HG03139 (cell line): ENCODE data around the gene IDNK.

ENCODE experiments used
- ATAC-seq: cut with Tn5 transposase; IDR thresholded peaks from one replicate; pipeline ENCODE4 v1.9.1; 2021; ENCODE audit not compliant: unreplicated experiment

IDNK gene

DNA sequence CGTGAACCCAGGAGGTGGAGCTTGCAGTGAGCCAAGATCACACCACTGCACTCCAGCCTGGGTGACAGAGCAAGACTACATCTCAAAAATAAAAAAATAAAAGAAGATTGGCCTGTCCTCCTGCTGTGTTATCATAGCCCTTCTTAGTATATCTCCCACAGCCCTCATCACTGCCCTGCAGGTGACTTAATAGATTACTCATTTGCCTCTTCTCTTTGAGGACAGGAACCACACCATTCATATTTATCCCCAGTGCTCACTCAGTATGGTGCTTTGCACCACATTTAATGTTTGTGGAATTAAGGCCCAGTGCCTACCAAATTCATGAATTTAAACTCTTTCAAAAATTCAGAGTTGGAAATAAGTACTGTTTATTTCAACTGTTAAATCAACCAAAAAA, 10.3 kb downstream of the IDNK start:
- ATAC-seq = peak; percentile 73

DNA sequence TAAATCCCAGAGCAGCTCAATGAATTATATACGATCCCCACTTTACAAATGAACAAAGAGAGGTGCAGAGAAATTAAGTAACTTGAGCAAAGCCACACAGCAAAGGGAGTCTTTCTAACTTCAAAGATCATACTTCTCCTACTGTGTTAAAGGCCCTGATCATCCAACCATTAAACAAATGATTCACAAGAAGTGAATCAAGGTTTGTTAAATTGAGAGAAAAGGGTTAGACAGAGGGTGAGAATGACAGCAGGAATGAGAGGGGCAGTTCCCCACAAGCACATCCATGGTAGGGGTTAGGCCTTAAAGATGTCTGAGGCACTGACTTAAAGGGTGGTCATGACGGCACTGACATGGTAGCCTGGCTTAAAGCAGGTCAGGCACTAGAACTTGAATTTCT, 10.7 kb downstream of the IDNK start:
- no peak for ATAC-seq

DNA sequence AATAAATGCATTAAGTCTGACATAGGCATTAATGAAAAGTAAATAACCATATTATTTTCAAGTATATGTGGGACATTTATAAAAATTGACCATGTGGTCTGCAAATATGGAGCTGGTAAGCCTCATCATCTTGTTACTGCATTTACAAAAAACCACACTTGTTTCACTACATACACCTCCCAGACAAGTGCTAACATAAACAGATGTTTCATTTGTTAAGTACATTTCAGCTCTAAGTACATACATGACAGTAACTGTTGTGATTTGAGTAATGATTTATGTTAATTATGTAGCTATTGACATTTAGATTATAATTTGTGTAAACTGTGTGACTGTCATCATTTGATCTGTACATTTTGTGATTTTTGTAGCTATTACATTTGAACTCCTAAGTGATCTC, 13.9 kb downstream of the IDNK start:
- ATAC-seq = no peak

DNA sequence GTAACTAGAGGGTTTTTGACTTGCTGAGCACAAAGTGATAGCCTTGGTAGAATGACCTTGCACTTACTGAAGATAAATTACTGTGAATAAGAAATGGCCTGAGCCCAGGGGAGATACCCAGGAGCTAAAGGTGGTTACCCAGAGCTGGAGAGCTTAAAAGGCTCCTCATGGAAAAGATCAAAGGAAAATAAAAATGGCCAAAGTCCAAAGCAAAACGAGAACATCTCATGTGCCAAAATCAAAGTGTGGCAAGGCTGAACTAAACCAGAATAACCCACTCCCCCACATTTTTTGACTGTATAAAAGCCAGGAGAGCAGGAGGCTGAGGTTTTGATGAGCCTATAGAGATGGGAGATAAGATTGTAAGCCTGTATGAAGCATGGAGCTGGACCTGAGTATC, 14.4 kb downstream of the IDNK start:
- no peak for ATAC-seq

DNA sequence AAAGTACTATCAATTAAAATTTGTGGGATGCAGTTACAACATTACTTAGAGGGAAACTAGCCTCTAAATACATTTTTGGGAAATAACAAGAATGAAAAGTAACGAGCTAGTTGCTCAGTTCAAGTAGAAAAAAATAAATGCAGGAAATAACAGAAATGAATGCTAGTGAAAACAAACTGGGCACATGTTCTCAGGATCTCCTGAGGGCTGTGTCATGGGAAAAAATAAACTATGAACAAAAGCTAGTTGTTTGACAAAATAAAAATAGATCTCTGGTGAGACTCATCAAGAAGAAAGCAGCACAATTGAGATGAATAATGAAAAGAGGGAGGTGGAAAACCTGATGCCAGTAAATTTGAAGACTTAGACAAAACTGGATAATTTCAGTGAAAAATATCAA, 16.3 kb downstream of the IDNK start:
- no peak for ATAC-seq

DNA sequence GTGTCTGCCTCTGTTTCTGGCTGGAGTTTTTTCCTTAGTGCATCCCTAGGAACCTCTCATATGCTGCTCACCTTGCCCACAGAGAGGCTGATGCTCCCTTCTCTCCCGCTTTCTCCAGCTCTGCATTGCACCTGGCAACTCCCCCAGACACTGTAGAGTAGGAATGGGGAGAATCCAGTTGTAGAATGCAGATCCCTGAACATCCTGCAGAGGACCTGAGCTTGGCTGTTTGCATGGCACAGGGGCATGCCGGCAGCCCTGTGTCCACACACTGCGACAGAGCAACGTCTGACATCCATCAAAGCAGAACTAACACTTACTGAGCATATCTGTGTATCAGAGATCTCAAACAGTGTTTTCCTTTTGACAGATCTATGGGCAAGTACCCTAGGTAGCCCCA, 19.9 kb downstream of the IDNK start:
- ATAC-seq = no peak

DNA sequence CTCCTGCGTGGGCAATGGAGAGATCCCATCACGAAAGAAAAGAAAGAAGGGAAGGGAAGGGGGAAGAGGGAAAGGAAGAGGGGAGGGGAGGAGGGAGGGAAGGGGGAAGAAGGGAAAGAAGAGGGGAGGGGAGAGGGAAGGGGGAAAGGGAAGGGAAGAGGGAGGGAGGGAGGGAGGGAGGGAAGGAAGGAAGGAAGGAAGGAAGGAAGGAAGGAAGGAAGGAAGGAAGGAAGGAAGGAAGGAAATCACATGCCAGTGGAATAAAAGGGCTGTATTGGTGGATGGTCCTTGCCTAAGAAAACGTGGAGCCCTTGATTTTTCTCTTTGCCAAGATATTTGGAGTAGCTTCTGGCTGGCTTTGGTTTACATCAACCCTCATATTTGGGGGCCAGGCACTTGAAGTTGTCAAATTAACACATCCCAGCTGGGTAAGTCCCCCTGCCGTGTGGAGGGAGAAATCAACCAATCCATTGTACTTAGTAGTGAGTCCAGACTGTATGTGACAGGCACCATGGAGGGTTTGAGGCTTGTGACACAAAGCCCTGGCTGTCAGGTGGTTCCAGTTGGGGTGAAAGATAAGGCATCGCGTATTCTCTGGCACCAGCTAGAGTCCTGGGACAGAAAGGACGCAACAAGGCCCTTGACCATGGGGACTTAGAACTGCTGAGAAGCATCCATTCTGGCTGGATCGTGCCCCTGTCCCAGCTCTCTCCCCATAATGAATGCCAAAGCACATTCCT, 23.7 kb downstream of the IDNK start:
- ATAC-seq = no peak

DNA sequence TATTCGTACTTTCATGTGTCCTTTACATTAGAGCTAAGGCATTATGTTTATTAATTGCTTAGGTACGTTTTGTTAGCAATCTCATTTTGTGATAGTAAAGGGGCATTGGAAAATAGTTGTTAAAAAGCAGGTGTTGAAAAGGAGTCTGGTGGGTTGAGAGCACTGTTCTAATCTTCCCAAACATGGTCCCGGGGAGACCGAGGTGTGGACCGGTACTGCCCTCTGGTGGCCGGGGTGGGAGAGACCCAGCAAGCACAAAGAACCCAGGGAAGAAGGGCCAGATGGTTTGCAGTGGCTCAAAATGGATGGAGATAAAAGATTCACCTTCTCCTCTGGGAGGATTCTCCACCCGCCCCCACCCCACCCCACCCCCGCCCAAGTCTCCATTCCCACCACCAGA, 26.1 kb downstream of the IDNK start:
- ATAC-seq = peak; percentile 54

DNA sequence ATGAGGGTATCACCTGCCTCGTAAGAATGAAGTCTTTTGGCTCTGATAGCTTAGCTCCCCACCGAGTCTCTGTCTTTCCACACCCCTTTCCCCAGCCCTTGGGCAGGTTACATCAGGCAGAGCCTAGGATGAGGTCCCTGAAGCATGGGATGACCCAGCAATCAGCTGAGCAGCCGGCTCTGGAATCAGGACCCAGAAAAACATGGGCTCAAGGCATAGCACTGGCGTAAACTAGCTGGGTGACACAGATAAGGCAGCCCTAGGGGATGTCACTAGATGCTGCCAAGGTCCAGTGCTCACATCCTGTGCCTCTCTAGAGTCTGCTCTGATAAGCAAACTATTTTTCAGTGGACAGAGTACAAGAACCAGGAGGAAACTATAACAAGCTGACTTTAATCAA, 26.6 kb downstream of the IDNK start:
- no peak for ATAC-seq

DNA sequence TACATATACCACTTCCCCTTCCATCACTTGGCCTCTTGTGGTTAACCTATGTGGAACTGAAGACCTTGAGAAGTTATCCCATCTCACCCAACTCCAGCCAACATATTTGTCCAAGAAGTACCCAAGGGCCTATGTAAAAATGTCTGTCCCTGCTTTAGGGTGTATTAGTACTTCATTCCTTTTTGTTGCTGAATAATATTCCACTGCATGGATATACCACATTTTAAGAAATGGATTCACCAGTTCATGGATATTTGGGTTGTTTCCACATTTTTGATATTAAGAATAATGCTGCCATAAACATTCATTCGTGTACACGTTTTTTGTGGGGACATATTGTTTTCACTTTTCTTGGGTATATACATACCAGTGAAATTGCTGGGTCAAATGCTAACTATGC, 28.6 kb downstream of the IDNK start:
- ATAC-seq = no peak

DNA sequence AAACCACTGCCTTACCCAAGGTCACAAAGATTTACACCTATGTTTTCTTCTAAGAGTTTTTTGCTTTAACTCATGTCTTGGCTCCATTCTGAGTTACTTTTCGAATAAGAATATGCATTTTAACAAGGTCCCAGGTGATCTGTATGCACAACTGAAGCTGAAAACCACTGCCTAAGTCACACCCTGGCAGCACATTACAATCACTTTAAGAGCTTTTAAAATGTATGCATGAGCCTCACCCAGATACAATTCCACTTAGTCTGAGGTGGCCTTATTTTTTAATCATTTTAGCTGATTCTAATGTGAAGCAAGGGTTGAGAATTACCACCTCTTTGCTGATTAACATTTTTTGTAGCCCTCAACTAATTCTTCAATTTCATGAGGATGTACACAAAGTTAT, 29.5 kb downstream of the IDNK start:
- ATAC-seq = no peak

DNA sequence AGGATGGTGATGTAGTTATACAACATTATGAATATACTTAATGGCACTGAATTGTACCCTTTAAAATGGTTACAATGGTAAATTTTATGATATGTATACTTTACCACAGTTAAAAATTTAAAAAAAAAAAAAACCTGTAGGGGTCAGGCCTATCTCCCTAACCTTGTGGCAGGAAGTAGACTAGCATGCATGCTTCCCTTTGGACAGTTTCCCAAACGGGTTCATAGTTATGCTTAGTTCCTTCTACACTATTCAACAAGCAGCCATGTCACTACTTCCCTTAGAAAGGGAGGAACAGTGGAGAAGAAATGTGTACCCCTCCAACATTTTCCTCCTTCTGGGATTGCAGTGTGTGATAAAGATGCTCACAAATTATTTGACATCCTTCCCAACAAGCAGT, 32.5 kb downstream of the IDNK start:
- ATAC-seq = no peak

DNA sequence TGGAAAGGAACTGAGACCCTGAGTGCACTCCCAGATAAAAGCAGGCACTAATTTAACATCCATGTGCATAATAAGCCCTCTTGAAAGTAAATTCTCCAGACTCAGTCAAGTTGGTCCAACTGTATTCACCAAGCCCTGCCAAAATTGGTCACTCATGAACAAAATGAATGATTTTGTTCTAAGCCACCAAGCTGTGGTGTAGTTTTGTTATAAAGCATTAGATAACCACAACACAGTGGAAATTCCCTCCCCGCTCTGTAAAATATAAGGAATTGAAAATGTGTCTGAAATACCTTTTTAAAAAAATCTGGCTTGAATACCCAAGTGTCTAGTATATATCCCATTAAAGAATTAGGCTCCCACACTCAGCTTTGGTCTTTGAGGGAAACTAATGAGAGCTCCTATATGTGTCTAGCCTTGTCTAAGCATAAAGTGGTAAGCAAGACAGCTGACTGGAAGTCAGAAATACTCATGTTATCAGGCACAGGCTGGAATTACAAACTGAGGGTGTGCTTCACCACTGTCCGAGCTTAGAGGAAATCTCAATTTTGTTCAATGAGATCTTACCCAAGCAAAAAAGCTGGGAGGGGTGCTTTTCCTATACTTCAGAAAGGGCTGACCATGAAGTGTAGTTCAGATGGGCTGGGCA, 33.2 kb downstream of the IDNK start:
- peak; percentile 54 for ATAC-seq

DNA sequence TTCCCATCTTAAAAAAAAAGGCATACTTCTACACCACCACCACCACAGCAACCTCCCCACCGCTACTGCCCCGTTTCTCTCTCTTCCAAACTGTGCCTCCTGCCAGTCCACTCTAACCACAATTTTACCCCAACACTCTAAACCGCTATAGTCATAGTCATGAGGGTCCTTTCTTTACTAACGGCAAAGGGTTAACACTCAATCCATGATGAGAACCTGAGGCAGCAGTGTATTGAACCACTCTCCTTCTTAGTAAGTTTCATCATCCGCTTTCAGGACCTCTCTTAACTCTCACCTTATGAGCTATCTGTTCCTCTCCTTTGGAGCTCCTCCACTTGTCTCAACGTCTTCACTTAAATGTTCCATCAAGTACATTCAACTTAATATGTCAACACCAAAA, 34.0 kb downstream of the IDNK start:
- ATAC-seq = no peak

DNA sequence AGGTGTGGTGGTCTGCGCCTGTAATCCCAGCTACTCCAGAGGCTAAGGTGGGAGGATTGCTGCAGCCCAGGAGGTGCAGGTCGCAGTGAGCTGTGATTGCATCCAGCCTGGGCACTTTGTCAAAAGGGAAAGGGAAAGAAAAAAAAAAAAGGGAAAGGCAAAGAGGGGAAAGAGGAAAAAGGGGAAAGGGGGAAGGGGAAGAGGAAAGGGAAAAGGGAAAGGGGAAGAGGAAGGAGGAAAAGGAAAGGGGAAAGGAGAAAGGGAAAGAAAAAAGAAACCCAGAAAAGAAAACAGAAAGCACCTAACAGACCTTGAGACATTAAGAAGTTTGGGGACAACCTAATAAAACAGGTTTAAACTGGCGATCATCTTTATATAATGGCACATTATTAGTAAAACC, 40.0 kb downstream of the IDNK start:
- ATAC-seq = no peak

DNA sequence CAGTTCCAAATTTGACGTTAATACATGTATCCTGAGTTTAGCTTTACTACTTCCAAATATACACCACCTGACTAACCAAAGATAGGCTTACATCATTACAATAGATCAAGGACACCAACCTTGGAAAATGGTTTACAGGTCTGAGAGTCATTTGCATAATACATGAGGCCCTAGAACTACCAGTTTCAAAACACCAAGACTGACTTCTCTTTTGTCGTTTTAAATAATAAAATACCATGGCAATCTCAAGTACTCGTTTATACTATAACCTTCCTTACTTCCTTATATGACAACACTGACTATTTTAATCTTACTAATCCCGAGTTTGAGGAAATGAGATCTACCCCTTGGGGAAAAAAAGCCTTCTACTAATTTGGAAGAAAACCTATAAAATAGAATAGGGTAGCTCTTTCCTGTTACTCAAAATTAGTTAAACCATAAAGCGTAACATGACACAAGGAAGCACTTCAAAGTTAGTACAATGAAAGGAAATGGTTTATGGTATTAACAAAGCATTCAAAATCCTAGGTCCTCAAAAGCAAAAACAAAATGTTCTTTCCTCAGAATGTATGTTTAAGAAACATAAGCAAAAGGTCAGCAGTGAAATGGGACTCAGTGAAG, 42.7 kb downstream of the IDNK start:
- peak; percentile 86 for ATAC-seq

DNA sequence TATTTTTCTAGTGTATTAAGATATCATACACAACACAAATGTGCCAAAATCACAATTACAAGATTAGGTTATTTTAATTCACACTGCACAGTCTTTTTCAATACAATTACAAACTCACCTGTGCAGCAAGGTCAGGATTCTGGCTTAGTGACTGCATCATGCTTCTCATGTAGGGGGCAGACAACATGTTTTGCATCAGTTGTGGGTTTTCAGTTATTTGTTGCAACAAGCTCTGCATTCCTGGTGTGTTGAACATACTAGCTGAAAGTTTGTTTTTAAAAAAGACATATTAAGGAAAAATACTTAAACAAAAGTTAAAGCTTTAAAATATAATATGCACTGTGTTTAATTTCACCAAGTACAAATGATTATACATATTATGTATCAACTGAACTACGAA, 46.1 kb downstream of the IDNK start:
- ATAC-seq = no peak

DNA sequence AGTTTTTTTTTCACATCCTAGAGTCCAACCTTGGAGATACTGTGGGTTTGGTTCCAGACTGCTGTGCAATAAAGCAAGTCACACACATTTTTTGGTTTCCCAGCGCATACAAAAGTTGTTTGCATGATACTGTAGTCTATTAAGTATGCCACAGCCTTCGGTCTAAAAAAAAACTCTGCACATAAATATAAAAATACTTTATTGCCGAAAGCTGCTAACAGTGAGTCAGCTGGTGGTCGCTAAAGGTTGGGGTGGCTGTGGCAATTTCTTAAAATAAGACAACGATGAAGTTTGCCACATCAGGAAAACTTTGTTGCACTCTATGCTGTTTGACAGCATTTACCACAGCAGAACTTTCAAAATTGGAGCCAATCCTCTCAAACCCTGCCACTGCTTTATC, 47.4 kb downstream of the IDNK start:
- ATAC-seq = no peak

DNA sequence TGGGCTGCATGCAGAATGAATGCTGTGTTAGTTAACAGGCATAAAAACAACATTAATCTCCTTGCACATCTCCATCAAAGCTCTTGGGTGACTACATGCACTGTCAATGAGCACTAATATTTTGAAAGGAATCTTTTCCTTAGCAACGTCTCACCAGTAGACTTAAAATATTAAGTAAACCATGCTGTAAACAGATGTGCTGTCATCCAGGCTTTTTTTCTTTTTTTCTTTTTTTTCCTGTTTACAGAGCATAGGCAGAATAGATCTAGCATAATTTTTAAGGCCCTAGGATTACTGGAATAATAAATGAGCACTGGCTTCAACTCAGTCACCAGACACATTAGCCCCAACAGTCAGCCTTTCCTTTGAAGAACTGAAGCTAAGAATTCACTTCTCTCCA, 48.5 kb downstream of the IDNK start:
- no peak for ATAC-seq

DNA sequence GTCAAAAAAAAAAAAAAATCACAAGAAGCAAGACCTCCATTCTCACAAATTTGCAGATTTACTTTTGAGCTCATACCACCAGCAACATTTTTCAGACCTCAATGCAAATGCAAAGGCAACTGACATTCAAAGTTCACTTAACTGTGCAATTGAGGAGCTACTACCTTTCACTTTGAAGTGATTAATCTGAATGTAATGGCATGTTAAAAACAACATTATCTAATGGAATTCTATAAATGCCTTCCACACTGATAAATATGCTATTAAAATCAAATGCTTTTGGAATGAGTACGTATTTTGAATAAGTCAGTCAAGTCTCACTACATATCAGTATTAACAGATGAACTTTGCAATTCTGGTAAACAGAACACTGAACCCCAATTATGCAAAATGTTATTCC, 52.5 kb downstream of the IDNK start:
- no peak for ATAC-seq

DNA sequence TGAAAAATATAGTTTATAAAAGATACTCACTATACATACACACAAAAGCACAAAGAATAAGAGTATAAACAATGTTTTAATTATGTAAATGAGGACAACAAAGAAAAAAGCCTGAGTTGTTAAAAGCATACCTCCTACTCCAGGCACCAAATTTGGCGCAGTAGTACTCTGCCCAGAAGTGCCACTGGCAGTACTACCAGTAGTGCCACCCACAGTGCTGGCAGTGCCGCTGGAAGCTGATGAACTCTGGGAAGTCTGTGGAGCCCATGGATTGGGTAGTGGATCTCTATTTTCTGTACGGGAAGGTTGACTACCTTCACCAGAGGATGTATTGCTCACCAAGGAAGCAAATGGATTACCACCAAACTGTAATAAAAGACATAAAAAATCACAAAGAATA, 54.7 kb downstream of the IDNK start:
- no peak for ATAC-seq

DNA sequence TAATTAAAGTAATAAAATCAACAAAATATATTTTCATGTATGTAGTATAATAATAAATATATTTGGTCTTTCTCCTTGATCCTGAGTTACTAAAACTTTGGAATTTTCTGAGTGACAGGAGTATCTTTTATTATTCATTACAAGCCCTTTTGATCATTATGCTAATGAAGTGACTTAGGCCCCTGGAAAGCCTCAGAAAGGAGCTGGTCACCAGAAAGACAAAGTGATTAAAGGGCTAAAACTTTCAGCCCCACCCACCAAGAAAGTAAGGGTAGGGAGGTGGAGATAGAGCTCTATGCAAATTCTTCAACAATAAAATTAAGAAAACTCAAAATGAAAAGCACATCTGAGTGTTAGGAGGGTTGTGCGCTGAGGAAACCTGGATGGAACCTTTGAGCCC, 57.3 kb downstream of the IDNK start:
- no peak for ATAC-seq

DNA sequence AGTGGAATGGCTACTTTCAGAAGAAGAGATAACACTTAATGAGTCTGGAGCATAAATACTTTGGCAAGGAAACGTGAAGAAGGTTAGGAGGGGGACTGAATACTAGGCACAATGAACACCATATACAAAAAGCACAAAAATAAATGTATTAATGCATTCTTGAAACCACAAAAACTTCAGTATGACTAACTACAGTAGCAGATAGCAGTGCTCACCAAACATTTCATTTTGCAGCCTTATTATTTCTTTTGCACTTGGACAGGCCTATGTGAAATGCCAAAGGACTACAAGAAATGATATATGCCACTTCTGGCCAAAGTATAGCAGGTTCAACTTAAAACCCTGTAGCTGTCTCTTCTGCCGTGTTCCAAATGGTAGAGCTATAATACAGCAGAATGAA, 58.5 kb downstream of the IDNK start:
- ATAC-seq = no peak
